Activated B cell treated with CpG ODN at 0.5 μM for 24 hours (primary cell): ENCODE results near the gene BARX2. TPM values are rescaled to one million over a fixed set of nuclear protein-coding genes. Genes with fewer than 3 reads are reported as not detected.
"Not testable (repeated sequence)": the region's sequence is repeated elsewhere in the genome, so short reads cannot be mapped to it uniquely, and the experiment has no call there.

Experiments
- ATAC-seq: fragments of 200-7000 bp; cut with Tn5 transposase; one replicate; pipeline ENCODE4 v1.10.0; 2021; ENCODE audit warnings: low read depth, mild to moderate bottlenecking, moderate library complexity
- CTCF ChIA-PET: fragments of 350-600 bp; sonication (Branson Sonifier 250); formaldehyde crosslinking; loops from one replicate; lab custom pipeline; 2021; ENCODE audit warnings: antibody characterized with exemption; lab: Charles Lee
- POLR2A ChIA-PET: fragments of 350-600 bp; sonication (Branson Sonifier 250); formaldehyde crosslinking; loops from one replicate; lab custom pipeline; 2021; ENCODE audit warnings: antibody characterized with exemption; lab: Charles Lee
- DNase-seq: peaks from one replicate; pipeline ENCODE4 v3.0.0; 2022
- H3K27ac Mint-ChIP-seq: one replicate; pipeline ENCODE4 v1.8.0; 2020; ENCODE audit warnings: mixed read lengths
- H3K27me3 Mint-ChIP-seq: one replicate; pipeline ENCODE4 v1.8.0; 2021; ENCODE audit warnings: mixed read lengths
- H3K36me3 Mint-ChIP-seq: one replicate; pipeline ENCODE4 v1.8.0; 2021; ENCODE audit warnings: low read depth, mixed read lengths
- H3K4me1 Mint-ChIP-seq: one replicate; pipeline ENCODE4 v1.8.0; 2021; ENCODE audit warnings: mixed read lengths
- H3K4me3 Mint-ChIP-seq: one replicate; pipeline ENCODE4 v1.8.0; 2020; ENCODE audit warnings: mild to moderate bottlenecking, mixed read lengths
- H3K9me3 Mint-ChIP-seq: one replicate; pipeline ENCODE4 v1.8.0; 2020; ENCODE audit warnings: mixed read lengths
- CTCF ChIP-seq: fragments of 200-600 bp; IDR thresholded peaks from one replicate; pipeline ENCODE4 v1.8.0; 2022; ENCODE audit warnings: antibody characterized with exemption, mild to moderate bottlenecking
- intact Hi-C: fragments of 100-400 bp; cut with micrococcal nuclease; formaldehyde crosslinking; loops from one replicate; pipeline ENCODE4 v1.15.1; 2024
- total RNA-seq: library from RNA; stranded (reverse); gene quantifications from 2 replicates; pipeline ENCODE4 v1.2.3, GENCODE V29; 2022

The BARX2 gene
- total RNA-seq, 1 donor from 2014 or later: not detected

GRCh38 chr11:129331871-129332274 lies 43.8 kb upstream of the BARX2 start:
- H3K9me3 Mint-ChIP-seq: no peaks in the 10 kb centered on the region
- ChIA-PET POLR2A (no interaction called here), CTCF (interaction anchor here (0.7 to 5.7 kb wide), 14 partner anchors 9 to 1181 kb away, joined by 3 to 48 read pairs (median 4); no protein-coding TSS in a partner anchor)
- peaks cover 2% of the 10 kb centered on the region for H3K4me1 Mint-ChIP-seq
- no peaks in the 10 kb centered on the region for H3K36me3 Mint-ChIP-seq
- TF ChIP-seq CTCF: peak; percentile 72
- ATAC-seq (no peak), DNase-seq (peak; percentile 38)
- no peak overlapping the region for H3K4me3 Mint-ChIP-seq
- no peaks in the 10 kb centered on the region for H3K27me3 Mint-ChIP-seq
- intact Hi-C loops: loop anchor here (1.0 kb wide), 3 partner anchors 215 to 1301 kb away; no protein-coding TSS in a partner anchor
- no peak overlapping the region for H3K27ac Mint-ChIP-seq

GRCh38 chr11:129333873-129334272 lies 41.8 kb upstream of the BARX2 start:
- intact Hi-C loops: no loop called here
- CTCF ChIA-PET: interaction anchor here (1.2 to 5.7 kb wide), 3 partner anchors 104 to 216 kb away, joined by 5 to 48 read pairs (median 15); no protein-coding TSS in a partner anchor
- no peak for ATAC-seq

GRCh38 chr11:129344301-129344940 lies 31.2 kb upstream of the BARX2 start:
- CTCF ChIA-PET, H3K4me1 Mint-ChIP-seq, H3K27ac Mint-ChIP-seq, H3K36me3 Mint-ChIP-seq, ATAC-seq, POLR2A ChIA-PET, H3K27me3 Mint-ChIP-seq, H3K9me3 Mint-ChIP-seq, intact Hi-C loops, DNase-seq, H3K4me3 Mint-ChIP-seq: not testable (repeated sequence)

More at GRCh38 chr11:129333873-129334272, 41.8 kb upstream of the BARX2 start:
- H3K27ac Mint-ChIP-seq: no peak overlapping the region
- DNase-seq: no peak
- TF ChIP-seq CTCF: no peak
- H3K9me3 Mint-ChIP-seq: no peaks in the 10 kb centered on the region
- no peak overlapping the region for H3K4me3 Mint-ChIP-seq
- POLR2A ChIA-PET: no interaction called here
- no peaks in the 10 kb centered on the region for H3K27me3 Mint-ChIP-seq
- H3K36me3 Mint-ChIP-seq: no peaks in the 10 kb centered on the region
- peaks cover 2% of the 10 kb centered on the region for H3K4me1 Mint-ChIP-seq

GRCh38 chr11:129346916-129347315 lies 28.7 kb upstream of the BARX2 start:
- POLR2A ChIA-PET: no interaction called here
- ATAC-seq: no peak
- TF ChIP-seq CTCF: no peak
- CTCF ChIA-PET: no interaction called here
- Mint-ChIP-seq H3K4me3 (no peak overlapping the region), H3K27me3 (peaks cover 9% of the 10 kb centered on the region), H3K27ac (no peak overlapping the region), H3K4me1 (no peaks in the 10 kb centered on the region), H3K36me3 (no peaks in the 10 kb centered on the region), H3K9me3 (peaks cover 8% of the 10 kb centered on the region)
- intact Hi-C loops: no loop called here
- DNase-seq: no peak

- H3K9me3 Mint-ChIP-seq: peaks cover 8% of the 10 kb centered on the region
- intact Hi-C loops: no loop called here
- POLR2A ChIA-PET: no interaction called here
- no peak overlapping the region for H3K27ac Mint-ChIP-seq
- no peaks in the 10 kb centered on the region for H3K4me1 Mint-ChIP-seq
- ATAC-seq (no peak), DNase-seq (no peak)
- H3K36me3 Mint-ChIP-seq: no peaks in the 10 kb centered on the region
- no peak overlapping the region for H3K4me3 Mint-ChIP-seq
- TF ChIP-seq CTCF: no peak
- peaks cover 11% of the 10 kb centered on the region for H3K27me3 Mint-ChIP-seq
- CTCF ChIA-PET: no interaction called here
These were observed 26.8 kb upstream of the BARX2 start for GRCh38 chr11:129348813-129349212.
